EH (cell line): ENCODE results near the gene DYNC1I1.

Source experiments
- DNase-seq: peaks from one replicate; pipeline ENCODE4 v3.0.0-alpha.2; 2015; ENCODE audit warnings: low read depth

Gene DYNC1I1

GRCh38 chr7:95971716-95972115, 199.4 kb downstream of the DYNC1I1 start:
- no peak for DNase-seq

- no peak for DNase-seq
Observed at GRCh38 chr7:95972523-95972922, 200.2 kb downstream of the DYNC1I1 start.

- no peak for DNase-seq
Observed at GRCh38 chr7:95974108-95974507, 201.8 kb downstream of the DYNC1I1 start.

GRCh38 chr7:95976369-95977060, 204.2 kb downstream of the DYNC1I1 start:
- no peak for DNase-seq

GRCh38 chr7:95977994-95978393, 205.6 kb downstream of the DYNC1I1 start:
- DNase-seq = no peak

- no peak for DNase-seq
Observed at GRCh38 chr7:95980167-95980566, 207.8 kb downstream of the DYNC1I1 start.

GRCh38 chr7:95980706-95981105, 208.4 kb downstream of the DYNC1I1 start:
- DNase-seq = no peak

GRCh38 chr7:95986178-95986764, 213.9 kb downstream of the DYNC1I1 start:
- DNase-seq = no peak

GRCh38 chr7:95989301-95989700, 216.9 kb downstream of the DYNC1I1 start:
- DNase-seq = no peak

GRCh38 chr7:95993380-95993779, 221.0 kb downstream of the DYNC1I1 start:
- DNase-seq = no peak

GRCh38 chr7:95996174-95996573, 223.8 kb downstream of the DYNC1I1 start:
- DNase-seq = no peak

GRCh38 chr7:95996886-95997285, 224.5 kb downstream of the DYNC1I1 start:
- no peak for DNase-seq

- no peak for DNase-seq
Observed at GRCh38 chr7:95997632-95998031, 225.3 kb downstream of the DYNC1I1 start.

- DNase-seq = no peak
Observed at GRCh38 chr7:95999481-95999880, 227.1 kb downstream of the DYNC1I1 start.

- DNase-seq = peak; percentile 23
Observed at GRCh38 chr7:96004578-96004977, 232.2 kb downstream of the DYNC1I1 start.

GRCh38 chr7:96005271-96005670, 232.9 kb downstream of the DYNC1I1 start:
- no peak for DNase-seq

GRCh38 chr7:96009148-96009547, 236.8 kb downstream of the DYNC1I1 start:
- no peak for DNase-seq

GRCh38 chr7:96013836-96014235, 241.5 kb downstream of the DYNC1I1 start:
- DNase-seq = no peak

- no peak for DNase-seq
Observed at GRCh38 chr7:96014617-96015016, 242.3 kb downstream of the DYNC1I1 start.

- no peak for DNase-seq
Observed at GRCh38 chr7:96016056-96016586, 243.8 kb downstream of the DYNC1I1 start.

GRCh38 chr7:96016735-96017134, 244.4 kb downstream of the DYNC1I1 start:
- no peak for DNase-seq

GRCh38 chr7:96017877-96018276, 245.5 kb downstream of the DYNC1I1 start:
- DNase-seq = no peak

- DNase-seq = peak; percentile 9
Observed at GRCh38 chr7:96021568-96021967, 249.2 kb downstream of the DYNC1I1 start.

GRCh38 chr7:96023387-96023786, 251.0 kb downstream of the DYNC1I1 start:
- no peak for DNase-seq
